ENCODE data around the gene ADISSP. TPM values are rescaled to one million over a fixed set of nuclear protein-coding genes. Genes with fewer than 3 reads are reported as not detected.

Gene ADISSP
- total and polyA plus RNA-seq, 9 of the 15 experiments (the other 6 are each of a cell fraction or from before 2014, with no cell fraction given) = 1.4 to 70.6 (median 23.4) TPM

DNA sequence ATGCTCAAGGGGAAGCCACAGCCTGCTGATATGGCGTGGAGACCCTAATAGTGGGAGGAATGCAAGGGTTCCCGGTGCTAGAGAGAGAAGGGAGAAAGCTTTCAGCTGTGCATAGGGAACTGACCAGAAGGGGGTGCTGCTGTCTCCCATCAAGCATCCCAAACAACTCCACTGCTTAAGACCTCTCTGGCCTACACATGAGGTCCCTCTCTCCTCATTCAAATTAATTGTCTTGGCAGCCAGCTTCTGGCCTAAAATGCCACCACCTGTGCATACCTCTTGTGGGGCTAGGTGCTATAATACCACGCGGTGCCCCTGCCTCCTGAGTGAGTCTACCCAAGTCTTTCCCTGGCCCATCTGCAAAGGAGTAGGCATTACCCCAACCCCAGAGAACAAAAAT, 14.5 kb downstream of the ADISSP start (continued):
- TF ChIP-seq HOXB6 (CRISPR knock-in tag; IDR thresholded peaks at IDR 0.05; ENCODE audit: borderline replicate concordance) = no peak

DNA sequence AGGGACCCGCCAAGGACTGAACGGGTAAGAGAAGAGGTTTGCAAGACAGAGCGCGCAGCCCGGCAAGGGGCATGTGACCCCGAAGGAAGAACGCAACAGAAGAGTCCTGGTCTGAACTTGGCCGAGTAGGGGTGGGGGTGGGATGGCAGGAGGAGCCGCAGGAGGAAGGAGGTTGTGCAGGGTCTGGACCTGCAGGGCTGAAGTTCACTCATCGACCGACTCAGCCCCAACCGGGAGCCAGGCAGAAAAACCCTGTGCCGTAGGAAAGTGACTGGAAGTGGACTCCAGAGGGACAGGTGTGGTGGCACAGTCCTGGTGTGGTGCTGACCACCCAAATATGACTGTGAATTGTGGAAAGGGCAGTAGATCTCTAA, 15.2 kb downstream of the ADISSP start:
- intact Hi-C loops (cut with micrococcal nuclease) = no loop called here
- FAIRE-seq (no peak), ATAC-seq (no peak), DNase-seq (ENCODE audit: extremely low read depth in 1 of 4, low spot score in 3 of 4) (no peak)
- in situ Hi-C loops (cut with MboI) = no loop called here
- Histone ChIP-seq H3K9ac (ENCODE audit: insufficient read depth in 1 of 2, low read depth in 2 of 2, low read length in 2 of 2) (no peak overlapping the region), H3K36me3 (ENCODE audit: control insufficient read depth, insufficient read depth, low read length) (peaks cover 34% of the 10 kb centered on the region; the same call in 2 of the 3 replicates), H3K27ac (ENCODE audit: extremely low read depth, low read depth, low read length) (no peak overlapping the region), H3K4me3 (no peak overlapping the region), H3K27me3 (ENCODE audit: control insufficient read depth in 2 of 2, insufficient read depth in 2 of 2, low read length in 2 of 2) (no peaks in the 10 kb centered on the region), H3K9me1 (ENCODE audit: control insufficient read depth, insufficient read depth, low read length) (peaks cover 2% of the 10 kb centered on the region), H3K79me2 (ENCODE audit: control insufficient read depth, insufficient read depth, low read length) (no peaks in the 10 kb centered on the region), H4K20me1 (replicated peaks; ENCODE audit: control insufficient read depth, insufficient read depth, low read length) (no peaks in the 10 kb centered on the region), H3K9me3 (replicated peaks; ENCODE audit: control insufficient read depth, insufficient read depth, low read depth, low read length) (no peaks in the 10 kb centered on the region), H2AFZ (ENCODE audit: low read depth, low read length) (no peak overlapping the region), H3K4me2 (ENCODE audit: insufficient read depth, low read length) (no peak overlapping the region), H3K4me1 (replicated peaks in 1 of 2; ENCODE audit: control insufficient read depth in 2 of 2, insufficient read depth in 2 of 2, low read length in 2 of 2) (peaks cover 0 to 25% of the 10 kb centered on the region in 2 experiments; a peak in 2 of 5 replicates)
- POLR2A ChIA-PET = no interaction called here
- TF ChIP-seq ZNF134 (CRISPR knock-in tag; conservative IDR thresholded peaks at IDR 0.05) (no peak), TAL1 (IDR thresholded peaks at IDR 0.05) (no peak), ZNF780A (CRISPR knock-in tag; IDR thresholded peaks at IDR 0.05) (no peak), RFX5 (IDR thresholded peaks at IDR 0.05; ENCODE audit: low read depth, low read length) (no peak), BRD9 (IDR thresholded peaks at IDR 0.05; ENCODE audit: low read depth, partially characterized antibody) (no peak)
- TF ChIP-seq, protein P1, sequence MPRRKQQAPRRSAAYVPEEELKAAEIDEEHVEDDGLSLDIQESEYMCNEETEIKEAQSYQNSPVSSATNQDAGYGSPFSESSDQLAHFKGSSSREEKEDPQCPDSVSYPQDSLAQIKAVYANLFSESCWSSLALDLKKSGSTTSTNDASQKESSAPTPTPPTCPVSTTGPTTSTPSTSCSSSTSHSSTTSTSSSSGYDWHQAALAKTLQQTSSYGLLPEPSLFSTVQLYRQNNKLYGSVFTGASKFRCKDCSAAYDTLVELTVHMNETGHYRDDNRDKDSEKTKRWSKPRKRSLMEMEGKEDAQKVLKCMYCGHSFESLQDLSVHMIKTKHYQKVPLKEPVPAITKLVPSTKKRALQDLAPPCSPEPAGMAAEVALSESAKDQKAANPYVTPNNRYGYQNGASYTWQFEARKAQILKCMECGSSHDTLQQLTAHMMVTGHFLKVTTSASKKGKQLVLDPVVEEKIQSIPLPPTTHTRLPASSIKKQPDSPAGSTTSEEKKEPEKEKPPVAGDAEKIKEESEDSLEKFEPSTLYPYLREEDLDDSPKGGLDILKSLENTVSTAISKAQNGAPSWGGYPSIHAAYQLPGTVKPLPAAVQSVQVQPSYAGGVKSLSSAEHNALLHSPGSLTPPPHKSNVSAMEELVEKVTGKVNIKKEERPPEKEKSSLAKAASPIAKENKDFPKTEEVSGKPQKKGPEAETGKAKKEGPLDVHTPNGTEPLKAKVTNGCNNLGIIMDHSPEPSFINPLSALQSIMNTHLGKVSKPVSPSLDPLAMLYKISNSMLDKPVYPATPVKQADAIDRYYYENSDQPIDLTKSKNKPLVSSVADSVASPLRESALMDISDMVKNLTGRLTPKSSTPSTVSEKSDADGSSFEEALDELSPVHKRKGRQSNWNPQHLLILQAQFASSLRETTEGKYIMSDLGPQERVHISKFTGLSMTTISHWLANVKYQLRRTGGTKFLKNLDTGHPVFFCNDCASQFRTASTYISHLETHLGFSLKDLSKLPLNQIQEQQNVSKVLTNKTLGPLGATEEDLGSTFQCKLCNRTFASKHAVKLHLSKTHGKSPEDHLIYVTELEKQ (CRISPR knock-in tag; IDR thresholded peaks at IDR 0.05) = no peak
- TF ChIP-seq, protein P2, sequence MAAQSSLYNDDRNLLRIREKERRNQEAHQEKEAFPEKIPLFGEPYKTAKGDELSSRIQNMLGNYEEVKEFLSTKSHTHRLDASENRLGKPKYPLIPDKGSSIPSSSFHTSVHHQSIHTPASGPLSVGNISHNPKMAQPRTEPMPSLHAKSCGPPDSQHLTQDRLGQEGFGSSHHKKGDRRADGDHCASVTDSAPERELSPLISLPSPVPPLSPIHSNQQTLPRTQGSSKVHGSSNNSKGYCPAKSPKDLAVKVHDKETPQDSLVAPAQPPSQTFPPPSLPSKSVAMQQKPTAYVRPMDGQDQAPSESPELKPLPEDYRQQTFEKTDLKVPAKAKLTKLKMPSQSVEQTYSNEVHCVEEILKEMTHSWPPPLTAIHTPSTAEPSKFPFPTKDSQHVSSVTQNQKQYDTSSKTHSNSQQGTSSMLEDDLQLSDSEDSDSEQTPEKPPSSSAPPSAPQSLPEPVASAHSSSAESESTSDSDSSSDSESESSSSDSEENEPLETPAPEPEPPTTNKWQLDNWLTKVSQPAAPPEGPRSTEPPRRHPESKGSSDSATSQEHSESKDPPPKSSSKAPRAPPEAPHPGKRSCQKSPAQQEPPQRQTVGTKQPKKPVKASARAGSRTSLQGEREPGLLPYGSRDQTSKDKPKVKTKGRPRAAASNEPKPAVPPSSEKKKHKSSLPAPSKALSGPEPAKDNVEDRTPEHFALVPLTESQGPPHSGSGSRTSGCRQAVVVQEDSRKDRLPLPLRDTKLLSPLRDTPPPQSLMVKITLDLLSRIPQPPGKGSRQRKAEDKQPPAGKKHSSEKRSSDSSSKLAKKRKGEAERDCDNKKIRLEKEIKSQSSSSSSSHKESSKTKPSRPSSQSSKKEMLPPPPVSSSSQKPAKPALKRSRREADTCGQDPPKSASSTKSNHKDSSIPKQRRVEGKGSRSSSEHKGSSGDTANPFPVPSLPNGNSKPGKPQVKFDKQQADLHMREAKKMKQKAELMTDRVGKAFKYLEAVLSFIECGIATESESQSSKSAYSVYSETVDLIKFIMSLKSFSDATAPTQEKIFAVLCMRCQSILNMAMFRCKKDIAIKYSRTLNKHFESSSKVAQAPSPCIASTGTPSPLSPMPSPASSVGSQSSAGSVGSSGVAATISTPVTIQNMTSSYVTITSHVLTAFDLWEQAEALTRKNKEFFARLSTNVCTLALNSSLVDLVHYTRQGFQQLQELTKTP (IDR thresholded peaks at IDR 0.05; ENCODE audit: low read depth in 1 of 2, partially characterized antibody in 2 of 2) = no peak
- 93% methylated on average over 6 of the region's 13 CpGs for WGBS (ENCODE audit: insufficient coverage, low coverage, missing lambda C conversion rate)
- CTCF ChIA-PET (ENCODE audit: low intra/inter-chr PET ratio) = no interaction called here
- no TSS peak for BruUV-seq (replicated peaks)

Measured in K562 (cell line).